OCI-LY7 (cell line): ENCODE data around the gene AKT2. TPM values are rescaled to one million over a fixed set of nuclear protein-coding genes. Genes with fewer than 3 reads are reported as not detected.
A peak's percentile ranks its signal among the peaks of the same experiment; 100 is the strongest.

ENCODE experiments used
- BruUV-seq: library from RNA; stranded (reverse); fragments of 400-500 nt; replicated peaks from 2 replicates; lab custom pipeline; 2021; lab: Mats Ljungman, UMichigan
- CTCF ChIA-PET: fragments of 300-600 bp; sonication (Branson Sonifier 250); formaldehyde crosslinking; loops from one replicate; lab custom pipeline; 2022; ENCODE audit warnings: antibody characterized with exemption; ENCODE audit not compliant: unreplicated experiment; lab: Charles Lee
- POLR2A ChIA-PET: fragments of 300-600 bp; sonication (Branson Sonifier 250); formaldehyde crosslinking; loops from one replicate; lab custom pipeline; 2022; ENCODE audit warnings: antibody characterized with exemption; lab: Charles Lee
- DNase-seq: peaks from one replicate; pipeline ENCODE4 v3.0.0-alpha.2; 2015; ENCODE audit warnings: low spot score
- H2AFZ ChIP-seq: fragments of 200-600 bp; sonication (generic), shearing (Covaris generic); 2 replicates; pipeline ENCODE4 v1.6.1; 2014; ENCODE audit warnings: mild to moderate bottlenecking, antibody characterized with exemption, low read length, moderate library complexity
- H3K27ac ChIP-seq: fragments of 200-600 bp; sonication (generic); 2 replicates; pipeline ENCODE4 v1.5.1; 2014; ENCODE audit warnings: mixed run types, low read depth, mild to moderate bottlenecking, moderate library complexity, low read length, inconsistent platforms; ENCODE audit not compliant: poor library complexity, severe bottlenecking
- H3K36me3 ChIP-seq: fragments of 200-600 bp; sonication (generic); 2 replicates; pipeline ENCODE4 v1.6.1; 2014; ENCODE audit warnings: mild to moderate bottlenecking, antibody characterized with exemption, low read length, moderate library complexity, mixed read lengths; ENCODE audit not compliant: insufficient read depth
- H3K4me1 ChIP-seq: fragments of 200-600 bp; sonication (generic); 2 replicates; pipeline ENCODE4 v1.5.1; 2014; ENCODE audit warnings: mild to moderate bottlenecking, low read length; ENCODE audit not compliant: insufficient read depth, poor library complexity, severe bottlenecking
- H3K4me2 ChIP-seq: fragments of 200-600 bp; sonication (generic); 2 replicates; pipeline ENCODE4 v1.6.1; 2014; ENCODE audit warnings: mild to moderate bottlenecking, low read length
- H3K4me3 ChIP-seq: fragments of 200-600 bp; sonication (generic); 2 replicates; pipeline ENCODE4 v1.5.1; 2014; ENCODE audit warnings: mild to moderate bottlenecking, low read depth, low read length; ENCODE audit not compliant: poor library complexity, severe bottlenecking
- H3K79me2 ChIP-seq: fragments of 200-600 bp; sonication (generic); 2 replicates; pipeline ENCODE4 v1.6.1; 2016; ENCODE audit warnings: low read depth, mild to moderate bottlenecking, low read length, moderate library complexity, mixed read lengths; ENCODE audit not compliant: insufficient read depth
- H3K9me2 ChIP-seq: fragments of 200-600 bp; sonication (generic); 2 replicates; pipeline ENCODE4 v1.6.1; 2016; ENCODE audit warnings: mild to moderate bottlenecking, low read length, mixed read lengths; ENCODE audit not compliant: insufficient read depth
- H3K9me3 ChIP-seq: fragments of 200-600 bp; sonication (generic); 2 replicates; pipeline ENCODE4 v1.6.1; 2014; ENCODE audit warnings: mild to moderate bottlenecking, mixed run types, low read length, mixed read lengths
- H4K20me1 ChIP-seq: fragments of 200-600 bp; sonication (generic); 2 replicates; pipeline ENCODE4 v1.6.1; 2014; ENCODE audit warnings: mild to moderate bottlenecking, antibody characterized with exemption, low read length, moderate library complexity, mixed read lengths; ENCODE audit not compliant: insufficient read depth
- EZH2phosphoT487 ChIP-seq: fragments of 200-600 bp; sonication (generic); IDR thresholded peaks from 2 replicates; pipeline ENCODE4 v1.6.1; 2018; ENCODE audit warnings: low read depth, borderline replicate concordance, mild to moderate bottlenecking, mixed run types, antibody characterized with exemption, low read length, moderate library complexity, mixed read lengths
- intact Hi-C: fragments of 100-400 bp; cut with micrococcal nuclease; formaldehyde crosslinking; loops from one replicate; pipeline ENCODE4 v1.10.0; 2022; ENCODE audit not compliant: unreplicated experiment
- microRNA-seq: library from miRNA; unstranded; fragments of <30 nt; microRNA quantifications from one replicate; pipeline ENCODE4 v1.2.0, GENCODE V29; 2022; ENCODE audit warnings: borderline replicate concordance
- small RNA-seq: library from RNA; depleted of rRNA; stranded (forward); fragments of <200 nt; gene quantifications from one replicate; pipeline ENCODE3, GENCODE V24; 2014
- total RNA-seq, 2 experiments: library from RNA; depleted of rRNA in 1 of 2; stranded (reverse); fragments of >200 nt in 1 of 2; shearing (Covaris generic) in 1 of 2; gene quantifications; 2 replicates each; pipeline ENCODE4 v1.2.3, GENCODE V29; 2014 to 2022
- TF ChIP-seq, protein P1 (sequence below): fragments of 200-600 bp; sonication (generic); conservative IDR thresholded peaks from 2 replicates; pipeline ENCODE4 v1.5.1; 2014; ENCODE audit warnings: mild to moderate bottlenecking, antibody characterized with exemption, low read length, moderate library complexity, mixed read lengths

AKT2 gene
- total RNA-seq, 2 experiments from 2014 or later: 116 to 197 TPM

DNA sequence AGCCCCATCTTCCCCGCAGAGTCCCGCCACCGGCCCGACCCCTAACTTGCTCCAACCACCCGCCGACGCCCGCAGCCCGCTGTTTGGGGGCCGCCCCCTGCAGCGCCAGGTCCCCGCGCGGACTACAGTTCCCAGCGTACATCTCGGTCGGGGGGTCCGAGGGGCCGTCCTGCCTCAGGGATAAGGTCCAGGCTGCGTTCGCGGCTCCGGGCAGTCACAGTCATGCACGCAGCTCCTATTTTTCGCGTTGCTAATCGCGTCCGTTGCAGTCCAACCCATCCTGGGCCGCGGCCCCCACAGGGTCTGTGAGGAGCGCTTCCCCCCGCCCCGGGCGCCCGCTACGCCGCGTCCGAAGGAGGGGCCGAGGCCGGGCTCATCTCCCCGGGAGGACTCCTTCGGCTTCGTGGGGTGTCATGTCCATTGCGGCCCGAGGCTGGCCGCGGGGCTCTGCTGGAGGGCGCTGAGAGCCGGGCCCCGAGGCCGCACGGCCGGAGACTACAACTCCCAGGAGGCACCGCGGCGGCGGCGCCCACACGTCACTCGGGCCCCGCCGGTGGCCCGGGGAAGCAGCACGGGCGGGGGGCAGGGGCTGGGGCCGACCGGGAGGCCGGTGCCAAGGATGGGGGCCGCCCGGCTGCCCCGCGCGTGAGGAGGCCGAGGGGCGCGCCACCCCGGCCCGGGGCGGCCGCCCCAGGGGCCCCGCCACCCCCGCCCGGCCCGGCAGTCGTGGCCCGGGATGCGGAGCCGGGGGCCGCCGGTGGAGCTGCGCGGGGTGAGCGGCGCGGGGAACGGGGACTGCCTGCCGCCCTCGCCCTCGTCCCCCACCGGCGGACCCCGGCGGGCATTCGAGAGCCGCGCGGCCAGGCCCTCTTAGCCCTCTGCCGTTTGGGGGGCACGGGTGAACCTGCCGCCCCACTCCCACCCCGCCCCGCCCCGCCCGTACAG lies 94.0 kb downstream of the AKT2 start, which contains the start of gene MAP3K10:
MAP3K10 (plus strand) TSS at position 536 of the 945 bp plus-strand sequence. CDS start 606 bp downstream, outside the sequence.
- intact Hi-C loops: no loop called here
- Histone ChIP-seq H3K4me1 (peaks cover 12% of the 10 kb centered on the region), H3K79me2 (no peaks in the 10 kb centered on the region), H3K27ac (peak within 1 kb of the TSS; percentile 52), H2AFZ (peak within 1 kb of the TSS; percentile 100), H4K20me1 (no peaks in the 10 kb centered on the region), H3K9me3 (no peaks in the 10 kb centered on the region), H3K9me2 (no peaks in the 10 kb centered on the region), H3K36me3 (no peaks in the 10 kb centered on the region), H3K4me2 (peak within 1 kb of the TSS; percentile 92), H3K4me3 (peak within 1 kb of the TSS; percentile 97)
- DNase-seq: peak; percentile 81
- ChIA-PET CTCF (interaction anchor here (0.6 kb wide), 1 partner anchor 70 kb away, joined by 3 read pairs; no protein-coding TSS in a partner anchor), POLR2A (interaction anchor here (0.6 to 1.7 kb wide), 6 partner anchors 8 to 132 kb away, joined by 3 to 5 read pairs (median 4); partner anchors contain the start of gene AKT2)
- TF ChIP-seq, protein P1, sequence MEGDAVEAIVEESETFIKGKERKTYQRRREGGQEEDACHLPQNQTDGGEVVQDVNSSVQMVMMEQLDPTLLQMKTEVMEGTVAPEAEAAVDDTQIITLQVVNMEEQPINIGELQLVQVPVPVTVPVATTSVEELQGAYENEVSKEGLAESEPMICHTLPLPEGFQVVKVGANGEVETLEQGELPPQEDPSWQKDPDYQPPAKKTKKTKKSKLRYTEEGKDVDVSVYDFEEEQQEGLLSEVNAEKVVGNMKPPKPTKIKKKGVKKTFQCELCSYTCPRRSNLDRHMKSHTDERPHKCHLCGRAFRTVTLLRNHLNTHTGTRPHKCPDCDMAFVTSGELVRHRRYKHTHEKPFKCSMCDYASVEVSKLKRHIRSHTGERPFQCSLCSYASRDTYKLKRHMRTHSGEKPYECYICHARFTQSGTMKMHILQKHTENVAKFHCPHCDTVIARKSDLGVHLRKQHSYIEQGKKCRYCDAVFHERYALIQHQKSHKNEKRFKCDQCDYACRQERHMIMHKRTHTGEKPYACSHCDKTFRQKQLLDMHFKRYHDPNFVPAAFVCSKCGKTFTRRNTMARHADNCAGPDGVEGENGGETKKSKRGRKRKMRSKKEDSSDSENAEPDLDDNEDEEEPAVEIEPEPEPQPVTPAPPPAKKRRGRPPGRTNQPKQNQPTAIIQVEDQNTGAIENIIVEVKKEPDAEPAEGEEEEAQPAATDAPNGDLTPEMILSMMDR: no peak
- TF ChIP-seq EZH2phosphoT487: no peak
- no TSS peak for BruUV-seq

DNA sequence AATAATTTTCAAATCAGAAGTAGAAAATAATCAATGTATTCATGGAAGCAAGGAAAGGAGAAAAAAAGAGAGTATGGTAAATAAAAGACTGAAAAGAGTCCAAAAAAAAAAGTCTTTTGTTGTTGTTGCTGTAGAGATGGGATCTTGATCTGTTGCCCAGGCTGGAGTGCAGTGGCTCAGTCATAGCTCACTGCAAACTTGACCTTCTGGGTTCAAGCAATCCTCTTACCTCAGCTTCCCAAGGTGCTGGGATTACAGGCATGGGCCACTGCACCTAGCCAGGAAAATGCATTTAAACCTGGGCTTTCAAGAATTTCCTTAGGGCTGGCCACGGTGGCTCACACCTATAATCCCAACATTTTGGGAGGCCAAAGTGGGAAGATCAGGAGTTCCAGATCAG lies 100.9 kb downstream of the AKT2 start:
- Histone ChIP-seq H3K79me2 (no peaks in the 10 kb centered on the region), H3K4me2 (no peak overlapping the region), H3K9me3 (no peaks in the 10 kb centered on the region), H3K4me1 (no peaks in the 10 kb centered on the region), H3K4me3 (no peak overlapping the region), H3K9me2 (no peaks in the 10 kb centered on the region), H3K27ac (no peak overlapping the region), H4K20me1 (no peaks in the 10 kb centered on the region), H2AFZ (no peak overlapping the region), H3K36me3 (no peaks in the 10 kb centered on the region)
- ChIA-PET POLR2A (interaction anchor here (1.0 kb wide), 1 partner anchor 16 kb away, joined by 3 read pairs; no protein-coding TSS in a partner anchor), CTCF (no interaction called here)
- no TSS peak for BruUV-seq
- no peak for TF ChIP-seq EZH2phosphoT487
- TF ChIP-seq, protein P1: no peak
- DNase-seq: no peak
- intact Hi-C loops: no loop called here

Small RNAs within 50 kb of the gene (microRNA-seq; reads per million reads assigned to microRNA genes)
- 496 reads per million, percentile 77 among the genes with 10 or more reads in this experiment for gene MIR641

Small RNAs within 50 kb of the gene (small RNA-seq; reads per million reads assigned to genes)
- gene MIR641 (0.57 reads per million, percentile 14 among the genes with 10 or more reads in this experiment), gene RNU6-945P (not detected)

Other genes starting within 250 kb of the AKT2 start
- 20.0 and 27.9 TPM in 2 replicates for gene ZNF780B, start 229.1 kb downstream of the AKT2 start, total RNA-seq (2014; rRNA removed; shearing (Covaris generic))
- 21.0 and 27.5 TPM in 2 replicates for gene ZNF780B, start 229.1 kb downstream of the AKT2 start, total RNA-seq (2022)
- gene ZNF780A, start 194.4 kb downstream of the AKT2 start, total RNA-seq (2014; rRNA removed; shearing (Covaris generic)): 7.8 and 13.0 TPM in 2 replicates
- 18.3 and 21.9 TPM in 2 replicates for gene ZNF780A, start 194.4 kb downstream of the AKT2 start, total RNA-seq (2022)
- 20.6 and 20.7 TPM in 2 replicates for gene MAP3K10, start 93.9 kb downstream of the AKT2 start, total RNA-seq (2014; rRNA removed; shearing (Covaris generic))
- gene MAP3K10, start 93.9 kb downstream of the AKT2 start, total RNA-seq (2022): 32.5 and 38.4 TPM in 2 replicates
- gene TTC9B, start 67.0 kb downstream of the AKT2 start, total RNA-seq (2014; rRNA removed; shearing (Covaris generic)): not detected in 2 replicates
- gene TTC9B, start 67.0 kb downstream of the AKT2 start, total RNA-seq (2022): not detected in 2 replicates
- gene CCNP, start 58.7 kb downstream of the AKT2 start, total RNA-seq (2014; rRNA removed; shearing (Covaris generic)): 0.54 and 0.59 TPM in 2 replicates
- 0.48 and 0.61 TPM in 2 replicates for gene CCNP, start 58.7 kb downstream of the AKT2 start, total RNA-seq (2022)
- gene C19orf47, start 63.1 kb upstream of the AKT2 start, total RNA-seq (2014; rRNA removed; shearing (Covaris generic)): 10.0 and 15.6 TPM in 2 replicates
- gene C19orf47, start 63.1 kb upstream of the AKT2 start, total RNA-seq (2022): 28.9 and 33.8 TPM in 2 replicates
- gene PLD3, start 63.4 kb upstream of the AKT2 start, total RNA-seq (2014; rRNA removed; shearing (Covaris generic)): 84.0 and 109 TPM in 2 replicates
- 111 and 114 TPM in 2 replicates for gene PLD3, start 63.4 kb upstream of the AKT2 start, total RNA-seq (2022)
- not detected in 2 replicates for gene HIPK4, start 104.8 kb upstream of the AKT2 start, total RNA-seq (2014; rRNA removed; shearing (Covaris generic))
- gene HIPK4, start 104.8 kb upstream of the AKT2 start, total RNA-seq (2022): not detected in 2 replicates
- 1.8 and 2.2 TPM in 2 replicates for gene PRX, start 128.0 kb upstream of the AKT2 start, total RNA-seq (2014; rRNA removed; shearing (Covaris generic))
- gene PRX, start 128.0 kb upstream of the AKT2 start, total RNA-seq (2022): 4.0 and 4.9 TPM in 2 replicates
- 5.0 and 5.7 TPM in 2 replicates for gene SERTAD1, start 140.6 kb upstream of the AKT2 start, total RNA-seq (2014; rRNA removed; shearing (Covaris generic))
- gene SERTAD1, start 140.6 kb upstream of the AKT2 start, total RNA-seq (2022): 5.5 and 6.1 TPM in 2 replicates
- 12.2 and 15.7 TPM in 2 replicates for gene SERTAD3, start 159.0 kb upstream of the AKT2 start, total RNA-seq (2014; rRNA removed; shearing (Covaris generic))
- gene SERTAD3, start 159.0 kb upstream of the AKT2 start, total RNA-seq (2022): 18.6 and 21.3 TPM in 2 replicates
- gene BLVRB, start 180.4 kb upstream of the AKT2 start, total RNA-seq (2014; rRNA removed; shearing (Covaris generic)): 46.0 and 48.5 TPM in 2 replicates
- 40.3 and 45.0 TPM in 2 replicates for gene BLVRB, start 180.4 kb upstream of the AKT2 start, total RNA-seq (2022)
- 2.2 and 6.3 TPM in 2 replicates for gene SPTBN4, start 181.7 kb upstream of the AKT2 start, total RNA-seq (2014; rRNA removed; shearing (Covaris generic))
- 3.3 and 4.1 TPM in 2 replicates for gene SPTBN4, start 181.7 kb upstream of the AKT2 start, total RNA-seq (2022)